MCF 10A (cell line): ENCODE results near the gene TMEM147. TPM values are rescaled to one million over a fixed set of nuclear protein-coding genes. Genes with fewer than 3 reads are reported as not detected.

ENCODE experiments used
- BruUV-seq: library from RNA; stranded (reverse); fragments of 400-500 nt; replicated peaks from 2 replicates; lab custom pipeline; 2021; lab: Mats Ljungman, UMichigan
- CTCF ChIA-PET: fragments of 300-600 bp; sonication (Branson Sonifier 250); formaldehyde crosslinking; extraction: SDS; loops from one replicate; lab custom pipeline; 2021; ENCODE audit warnings: antibody characterized with exemption, inconsistent platforms; lab: Yijun Ruan, JAX
- POLR2A ChIA-PET: fragments of 300-600, 350-650 bp; sonication (Branson Sonifier 250); formaldehyde crosslinking; extraction: SDS; loops from one replicate; lab custom pipeline; 2020; ENCODE audit warnings: antibody characterized with exemption, inconsistent platforms; lab: Yijun Ruan, JAX
- DNase-seq: peaks from one replicate; pipeline ENCODE4 v3.0.0-alpha.2; 2018; ENCODE audit not compliant: unreplicated experiment
- H3K27ac Mint-ChIP-seq: one replicate; pipeline ENCODE4 v1.8.0; 2022; ENCODE audit warnings: mild to moderate bottlenecking, low read depth, mixed read lengths; ENCODE audit not compliant: unreplicated experiment
- H3K27me3 Mint-ChIP-seq: one replicate; pipeline ENCODE4 v1.8.0; 2022; ENCODE audit warnings: mixed read lengths; ENCODE audit not compliant: insufficient read depth, unreplicated experiment
- H3K36me3 Mint-ChIP-seq: one replicate; pipeline ENCODE4 v1.8.0; 2022; ENCODE audit warnings: mild to moderate bottlenecking, moderate library complexity, mixed read lengths; ENCODE audit not compliant: insufficient read depth, unreplicated experiment
- H3K4me1 Mint-ChIP-seq: one replicate; pipeline ENCODE4 v1.8.0; 2022; ENCODE audit warnings: mixed read lengths; ENCODE audit not compliant: insufficient read depth, unreplicated experiment
- H3K4me3 Mint-ChIP-seq: one replicate; pipeline ENCODE4 v1.8.0; 2022; ENCODE audit warnings: mild to moderate bottlenecking, moderate library complexity, mixed read lengths; ENCODE audit not compliant: unreplicated experiment
- H3K9me3 Mint-ChIP-seq: one replicate; pipeline ENCODE4 v1.8.0; 2022; ENCODE audit warnings: mixed read lengths; ENCODE audit not compliant: unreplicated experiment
- CTCF ChIP-seq: fragments of 200-600 bp; IDR thresholded peaks from one replicate; pipeline ENCODE4 v1.8.0; 2022; ENCODE audit warnings: antibody characterized with exemption, mild to moderate bottlenecking; ENCODE audit not compliant: unreplicated experiment
- intact Hi-C: fragments of 100-400 bp; cut with micrococcal nuclease; formaldehyde crosslinking; loops from 2 replicates; pipeline ENCODE4 v1.14.1; 2022
- total RNA-seq: library from RNA; stranded (reverse); gene quantifications from 2 replicates; pipeline ENCODE4 v1.2.3, GENCODE V29; 2022

TMEM147 gene
- total RNA-seq, 1 experiment from 2014 or later: 110 TPM

GRCh38 chr19:35595928-35596327, 50.5 kb downstream of the TMEM147 start:
- no peaks in the 10 kb centered on the region for H3K9me3 Mint-ChIP-seq
- peaks cover 17% of the 10 kb centered on the region for H3K27me3 Mint-ChIP-seq
- no peaks in the 10 kb centered on the region for H3K4me1 Mint-ChIP-seq
- no peak overlapping the region for H3K27ac Mint-ChIP-seq
- no peak for DNase-seq
- ChIA-PET POLR2A (no interaction called here), CTCF (interaction anchor here (0.7 kb wide), 1 partner anchor 666 kb away, joined by 3 read pairs; no protein-coding TSS in a partner anchor)
- BruUV-seq: no TSS peak
- H3K36me3 Mint-ChIP-seq: no peaks in the 10 kb centered on the region
- TF ChIP-seq CTCF: no peak
- intact Hi-C loops: no loop called here
- H3K4me3 Mint-ChIP-seq: no peak overlapping the region

DNA sequence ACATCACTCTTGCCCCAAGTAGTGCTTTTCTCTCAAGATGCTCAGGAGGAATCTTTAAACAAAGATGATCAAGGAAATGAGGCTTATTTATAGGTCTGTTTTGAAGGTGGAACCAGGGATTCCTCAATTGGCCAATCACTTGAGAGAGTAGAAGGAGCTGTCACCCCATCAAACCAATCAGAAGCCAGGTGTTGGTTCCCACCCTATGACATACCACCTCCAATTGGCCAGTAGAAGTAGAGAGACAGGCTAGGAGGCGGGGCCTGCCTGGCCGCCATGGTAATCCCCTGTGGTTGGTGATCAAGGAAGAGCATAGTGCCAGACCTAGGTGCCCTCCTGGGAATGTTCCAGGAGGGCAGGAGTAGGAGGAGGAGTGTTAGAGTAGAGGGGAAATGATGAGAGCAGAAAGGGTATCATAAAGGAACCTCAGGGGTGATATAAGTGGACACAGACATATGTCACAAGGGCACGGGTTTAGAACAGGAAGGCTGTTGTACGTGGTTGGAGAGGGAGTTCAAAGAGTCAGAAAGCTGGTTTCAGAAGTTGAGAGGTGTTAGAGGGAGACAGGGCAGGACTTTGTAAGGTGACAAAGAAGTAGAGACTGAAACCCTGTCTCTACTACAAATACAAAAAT, 51.1 kb downstream of the TMEM147 start:
- Mint-ChIP-seq H3K36me3 (no peaks in the 10 kb centered on the region), H3K9me3 (no peaks in the 10 kb centered on the region), H3K4me1 (no peaks in the 10 kb centered on the region), H3K27me3 (peaks cover 17% of the 10 kb centered on the region), H3K4me3 (no peak overlapping the region), H3K27ac (no peak overlapping the region)
- CTCF ChIA-PET: interaction anchor here (0.6 to 0.8 kb wide), 2 partner anchors 16 to 49 kb away, joined by 3 read pairs; no protein-coding TSS in a partner anchor
- POLR2A ChIA-PET: no interaction called here
- no peak for TF ChIP-seq CTCF
- BruUV-seq: no TSS peak
- intact Hi-C loops: no loop called here
- DNase-seq: peak; percentile 16

Other genes with a start within 250 kb of the TMEM147 start
- gene CD22, start 216.4 kb upstream of the TMEM147 start, total RNA-seq: 0.56 and 1.7 TPM in 2 replicates
- gene FFAR1, start 197.7 kb upstream of the TMEM147 start, total RNA-seq: not detected in 2 replicates
- not detected in 2 replicates for gene FFAR3, start 187.2 kb upstream of the TMEM147 start, total RNA-seq
- not detected in 2 replicates for gene GPR42, start 174.6 kb upstream of the TMEM147 start, total RNA-seq
- not detected in 2 replicates for gene FFAR2, start 97.4 kb upstream of the TMEM147 start, total RNA-seq
- gene KRTDAP, start 55.2 kb upstream of the TMEM147 start, total RNA-seq: not detected in 2 replicates
- gene DMKN, start 32.0 kb upstream of the TMEM147 start, total RNA-seq: 86.2 and 90.7 TPM in 2 replicates
- 0.61 TPM in 1 of 2 replicates, not detected in the other for gene SBSN, start 17.3 kb upstream of the TMEM147 start, total RNA-seq
- gene GAPDHS, start 12.2 kb upstream of the TMEM147 start, total RNA-seq: not detected in 2 replicates
- not detected in 2 replicates for gene ATP4A, start 18.0 kb downstream of the TMEM147 start, total RNA-seq
- not detected in 2 replicates for gene PMIS2, start 40.5 kb downstream of the TMEM147 start, total RNA-seq
- gene HAUS5, start 67.1 kb downstream of the TMEM147 start, total RNA-seq: 6.3 and 10.6 TPM in 2 replicates
- gene RBM42, start 83.4 kb downstream of the TMEM147 start, total RNA-seq: 84.2 and 87.7 TPM in 2 replicates
- 0.44 and 1.0 TPM in 2 replicates for gene ETV2, start 96.1 kb downstream of the TMEM147 start, total RNA-seq
- gene COX6B1, start 102.7 kb downstream of the TMEM147 start, total RNA-seq: 213 and 265 TPM in 2 replicates
- not detected in 2 replicates for gene UPK1A, start 120.9 kb downstream of the TMEM147 start, total RNA-seq
- not detected in 2 replicates for gene ZBTB32, start 158.9 kb downstream of the TMEM147 start, total RNA-seq
- gene KMT2B, start 172.4 kb downstream of the TMEM147 start, total RNA-seq: 36.0 TPM in 2 replicates
- gene IGFLR1, start 196.8 kb downstream of the TMEM147 start, total RNA-seq: 3.6 and 4.2 TPM in 2 replicates
- 32.0 and 37.5 TPM in 2 replicates for gene U2AF1L4, start 199.8 kb downstream of the TMEM147 start, total RNA-seq
- 65.0 and 86.9 TPM in 2 replicates for gene PSENEN, start 200.0 kb downstream of the TMEM147 start, total RNA-seq
- 19.6 and 24.6 TPM in 2 replicates for gene LIN37, start 202.9 kb downstream of the TMEM147 start, total RNA-seq
- 0.21 TPM in 1 of 2 replicates, not detected in the other for gene HSPB6, start 211.4 kb downstream of the TMEM147 start, total RNA-seq
- 33.8 and 37.3 TPM in 2 replicates for gene PROSER3, start 212.6 kb downstream of the TMEM147 start, total RNA-seq
- gene ARHGAP33, start 229.9 kb downstream of the TMEM147 start, total RNA-seq: 5.4 and 5.6 TPM in 2 replicates